Measurements from ENCODE around the gene RFTN1. TPM values are rescaled to one million over a fixed set of nuclear protein-coding genes. Genes with fewer than 3 reads are reported as not detected.

Gene RFTN1
- total RNA-seq, 1 donor from 2014 or later, result 0.96 TPM

DNA sequence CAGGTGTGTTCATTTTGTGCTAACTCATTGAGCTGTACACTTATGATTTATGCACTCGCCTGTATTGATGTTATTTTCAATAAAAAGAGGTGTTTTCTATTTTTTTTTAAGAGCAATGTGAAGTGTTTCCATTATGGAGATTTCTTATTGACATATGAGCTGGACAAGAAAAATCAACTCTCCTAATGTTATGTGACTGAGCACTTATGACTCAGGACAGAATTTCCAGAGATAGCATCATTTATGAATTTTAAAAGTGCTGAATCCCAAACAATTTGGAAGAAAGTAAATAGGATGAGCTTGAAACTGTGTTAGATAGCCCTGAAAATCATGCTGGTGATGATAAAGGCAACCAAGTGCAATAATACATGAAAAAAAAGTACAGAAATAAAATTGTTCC is 118.9 kb downstream of the RFTN1 start:
- H3K27ac Mint-ChIP-seq, result no peak overlapping the region

DNA sequence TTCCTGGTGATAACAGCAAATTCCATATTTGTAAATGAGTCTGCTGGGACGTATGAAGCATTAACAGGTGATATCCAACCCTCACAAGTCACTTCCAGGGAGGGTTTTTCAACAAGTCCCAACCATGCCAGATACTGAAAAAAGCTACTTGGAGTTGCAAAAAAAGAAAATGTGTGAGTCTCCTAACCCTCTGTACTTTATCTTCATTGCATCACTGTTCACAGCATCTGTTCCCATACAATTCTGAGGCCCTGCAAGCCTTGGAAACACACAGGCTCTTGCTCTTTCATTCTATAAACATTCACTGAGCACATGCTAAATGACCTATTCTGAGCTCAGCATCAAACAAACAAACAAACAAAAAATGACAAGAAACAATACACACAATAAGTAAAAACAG is 120.8 kb downstream of the RFTN1 start:
- peaks cover 8% of the 10 kb centered on the region for H3K27me3 Mint-ChIP-seq
- DNase-seq (ENCODE audit: low spot score, unreplicated experiment), result no peak
- H3K36me3 Mint-ChIP-seq (ENCODE audit: insufficient read depth), result no peaks in the 10 kb centered on the region
- H3K4me1 Mint-ChIP-seq (ENCODE audit: low read depth), result no peaks in the 10 kb centered on the region
- TF ChIP-seq, protein P1, sequence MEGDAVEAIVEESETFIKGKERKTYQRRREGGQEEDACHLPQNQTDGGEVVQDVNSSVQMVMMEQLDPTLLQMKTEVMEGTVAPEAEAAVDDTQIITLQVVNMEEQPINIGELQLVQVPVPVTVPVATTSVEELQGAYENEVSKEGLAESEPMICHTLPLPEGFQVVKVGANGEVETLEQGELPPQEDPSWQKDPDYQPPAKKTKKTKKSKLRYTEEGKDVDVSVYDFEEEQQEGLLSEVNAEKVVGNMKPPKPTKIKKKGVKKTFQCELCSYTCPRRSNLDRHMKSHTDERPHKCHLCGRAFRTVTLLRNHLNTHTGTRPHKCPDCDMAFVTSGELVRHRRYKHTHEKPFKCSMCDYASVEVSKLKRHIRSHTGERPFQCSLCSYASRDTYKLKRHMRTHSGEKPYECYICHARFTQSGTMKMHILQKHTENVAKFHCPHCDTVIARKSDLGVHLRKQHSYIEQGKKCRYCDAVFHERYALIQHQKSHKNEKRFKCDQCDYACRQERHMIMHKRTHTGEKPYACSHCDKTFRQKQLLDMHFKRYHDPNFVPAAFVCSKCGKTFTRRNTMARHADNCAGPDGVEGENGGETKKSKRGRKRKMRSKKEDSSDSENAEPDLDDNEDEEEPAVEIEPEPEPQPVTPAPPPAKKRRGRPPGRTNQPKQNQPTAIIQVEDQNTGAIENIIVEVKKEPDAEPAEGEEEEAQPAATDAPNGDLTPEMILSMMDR (IDR thresholded peaks at IDR 0.05; ENCODE audit: unreplicated experiment), result no peak
- H3K9me3 Mint-ChIP-seq (ENCODE audit: low read depth), result peaks cover 3% of the 10 kb centered on the region
- H3K27ac Mint-ChIP-seq, result no peak overlapping the region
- no peak overlapping the region for H3K4me3 Mint-ChIP-seq (ENCODE audit: low read depth)

More for the DNA sequence above, 118.9 kb downstream of the RFTN1 start:
- H3K27me3 Mint-ChIP-seq, result peaks cover 6% of the 10 kb centered on the region
- no peak for DNase-seq (ENCODE audit: low spot score, unreplicated experiment)
- no peaks in the 10 kb centered on the region for H3K4me1 Mint-ChIP-seq (ENCODE audit: low read depth)
- no peaks in the 10 kb centered on the region for H3K36me3 Mint-ChIP-seq (ENCODE audit: insufficient read depth)
- TF ChIP-seq, protein P1 (IDR thresholded peaks at IDR 0.05; ENCODE audit: unreplicated experiment), result no peak
- H3K9me3 Mint-ChIP-seq (ENCODE audit: low read depth), result peaks cover 3% of the 10 kb centered on the region
- H3K4me3 Mint-ChIP-seq (ENCODE audit: low read depth), result no peak overlapping the region

DNA sequence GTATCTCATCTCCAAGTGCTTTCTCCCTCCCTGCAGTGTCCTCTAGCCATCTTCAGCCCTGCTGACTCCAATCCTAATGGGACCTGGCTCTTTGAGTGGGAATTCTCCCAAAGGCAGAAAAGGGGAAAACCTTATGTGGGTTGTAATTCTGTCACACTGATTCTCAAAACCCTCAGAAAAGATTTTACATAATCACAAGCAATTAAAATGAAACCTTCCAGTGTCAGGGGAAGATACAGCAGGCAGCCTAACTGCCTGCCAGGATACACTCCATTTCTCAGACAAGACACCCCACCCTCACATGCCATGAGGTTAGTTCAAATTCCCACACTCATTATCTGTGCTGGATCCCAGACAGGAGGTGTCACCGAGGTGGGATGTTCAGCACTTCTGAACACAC is 121.4 kb downstream of the RFTN1 start:
- no peaks in the 10 kb centered on the region for H3K4me1 Mint-ChIP-seq (ENCODE audit: low read depth)
- DNase-seq (ENCODE audit: low spot score, unreplicated experiment), result no peak
- no peaks in the 10 kb centered on the region for H3K36me3 Mint-ChIP-seq (ENCODE audit: insufficient read depth)
- H3K4me3 Mint-ChIP-seq (ENCODE audit: low read depth), result no peak overlapping the region
- TF ChIP-seq, protein P1 (IDR thresholded peaks at IDR 0.05; ENCODE audit: unreplicated experiment), result no peak
- H3K27me3 Mint-ChIP-seq, result peaks cover 10% of the 10 kb centered on the region
- H3K27ac Mint-ChIP-seq, result no peak overlapping the region
- H3K9me3 Mint-ChIP-seq (ENCODE audit: low read depth), result peaks cover 1% of the 10 kb centered on the region

DNA sequence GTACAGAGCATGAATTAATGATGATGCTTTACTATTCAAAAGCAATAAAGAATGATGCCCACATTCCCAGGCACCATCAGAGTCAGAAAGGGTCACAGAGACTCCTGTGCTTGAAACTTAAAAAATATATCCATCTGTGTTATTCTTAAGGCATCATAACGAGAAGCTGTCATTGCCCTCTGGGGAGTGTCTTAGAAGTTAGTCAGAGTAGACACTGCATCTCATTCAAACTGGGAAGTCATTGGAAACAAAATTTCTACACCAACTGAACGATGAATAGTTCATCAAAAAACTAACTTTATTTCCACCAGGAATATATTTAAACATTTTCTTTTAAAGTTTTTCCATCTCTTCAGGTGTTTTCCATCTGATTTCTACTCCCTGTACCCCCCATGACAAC is 122.9 kb downstream of the RFTN1 start:
- H3K27me3 Mint-ChIP-seq, result peaks cover 10% of the 10 kb centered on the region
- no peaks in the 10 kb centered on the region for H3K9me3 Mint-ChIP-seq (ENCODE audit: low read depth)
- no peak overlapping the region for H3K4me3 Mint-ChIP-seq (ENCODE audit: low read depth)
- H3K36me3 Mint-ChIP-seq (ENCODE audit: insufficient read depth), result no peaks in the 10 kb centered on the region
- DNase-seq (ENCODE audit: low spot score, unreplicated experiment), result no peak
- H3K27ac Mint-ChIP-seq, result no peak overlapping the region
- TF ChIP-seq, protein P1 (IDR thresholded peaks at IDR 0.05; ENCODE audit: unreplicated experiment), result no peak
- no peaks in the 10 kb centered on the region for H3K4me1 Mint-ChIP-seq (ENCODE audit: low read depth)

DNA sequence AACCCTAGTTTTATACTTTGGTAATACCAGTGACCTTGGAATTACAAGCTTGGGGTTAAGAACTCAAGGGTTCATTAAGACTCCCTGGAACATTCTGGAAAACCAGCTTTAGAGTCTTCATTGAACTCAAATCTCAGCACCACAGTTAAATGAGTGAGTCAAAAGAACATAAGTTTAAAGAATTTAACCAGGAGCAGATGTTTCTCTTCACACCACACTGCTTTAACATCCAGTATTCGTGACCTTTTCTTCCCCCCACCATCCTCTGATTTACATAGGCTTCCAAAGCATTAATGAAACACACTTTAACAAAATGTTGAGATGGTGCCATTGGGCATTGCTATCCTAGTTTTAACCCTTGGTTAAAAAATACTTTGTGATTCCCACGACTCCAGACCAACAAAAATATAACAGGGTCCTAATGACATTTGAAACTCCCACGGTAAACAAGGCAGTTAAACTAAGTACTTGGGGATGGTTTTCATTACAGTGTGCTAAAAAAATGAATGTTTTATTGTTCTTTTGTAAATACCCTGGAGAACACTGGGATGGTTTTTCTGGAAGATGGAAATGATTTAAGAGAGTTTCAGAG is 124.6 kb downstream of the RFTN1 start:
- Mint-ChIP-seq H3K27me3 (peaks cover 10% of the 10 kb centered on the region), H3K9me3 (ENCODE audit: low read depth) (no peaks in the 10 kb centered on the region), H3K4me3 (ENCODE audit: low read depth) (no peak overlapping the region), H3K4me1 (ENCODE audit: low read depth) (no peaks in the 10 kb centered on the region), H3K36me3 (ENCODE audit: insufficient read depth) (no peaks in the 10 kb centered on the region), H3K27ac (no peak overlapping the region)
- no peak for DNase-seq (ENCODE audit: low spot score, unreplicated experiment)
- TF ChIP-seq, protein P1 (IDR thresholded peaks at IDR 0.05; ENCODE audit: unreplicated experiment), result no peak
